IPS-20b (cell line): Measurements from ENCODE around the gene IBA57.
"Not testable (repeated sequence)": the region's sequence is repeated elsewhere in the genome, so short reads cannot be mapped to it uniquely, and the experiment has no call there.

Experiments
- H3K27ac ChIP-seq: one replicate; pipeline ENCODE4 v1.5.1; 2013; ENCODE audit warnings: low read length
- H3K27me3 ChIP-seq: 2 replicates; pipeline ENCODE4 v1.6.1; 2013; ENCODE audit warnings: mild to moderate bottlenecking, low read length, inconsistent platforms; ENCODE audit not compliant: insufficient read depth
- H3K36me3 ChIP-seq: 2 replicates; pipeline ENCODE4 v1.6.1; 2013; ENCODE audit warnings: low read depth, mild to moderate bottlenecking, inconsistent platforms, low read length, moderate library complexity; ENCODE audit not compliant: insufficient read depth
- H3K4me1 ChIP-seq: 2 replicates; pipeline ENCODE4 v1.6.1; 2013; ENCODE audit warnings: mild to moderate bottlenecking, control low read depth, inconsistent platforms, low read length, moderate library complexity; ENCODE audit not compliant: insufficient read depth
- H3K4me3 ChIP-seq: 2 replicates; pipeline ENCODE4 v1.5.1; 2013; ENCODE audit warnings: mild to moderate bottlenecking, low read length, inconsistent platforms
- H3K9ac ChIP-seq: 2 replicates; pipeline ENCODE4 v1.6.1; 2013; ENCODE audit warnings: low read depth, mild to moderate bottlenecking, inconsistent platforms, low read length, moderate library complexity
- H3K9me3 ChIP-seq: 2 replicates; pipeline ENCODE4 v1.6.1; 2013; ENCODE audit warnings: mild to moderate bottlenecking, low read depth, low read length, inconsistent platforms; ENCODE audit not compliant: insufficient read depth

IBA57 gene

DNA sequence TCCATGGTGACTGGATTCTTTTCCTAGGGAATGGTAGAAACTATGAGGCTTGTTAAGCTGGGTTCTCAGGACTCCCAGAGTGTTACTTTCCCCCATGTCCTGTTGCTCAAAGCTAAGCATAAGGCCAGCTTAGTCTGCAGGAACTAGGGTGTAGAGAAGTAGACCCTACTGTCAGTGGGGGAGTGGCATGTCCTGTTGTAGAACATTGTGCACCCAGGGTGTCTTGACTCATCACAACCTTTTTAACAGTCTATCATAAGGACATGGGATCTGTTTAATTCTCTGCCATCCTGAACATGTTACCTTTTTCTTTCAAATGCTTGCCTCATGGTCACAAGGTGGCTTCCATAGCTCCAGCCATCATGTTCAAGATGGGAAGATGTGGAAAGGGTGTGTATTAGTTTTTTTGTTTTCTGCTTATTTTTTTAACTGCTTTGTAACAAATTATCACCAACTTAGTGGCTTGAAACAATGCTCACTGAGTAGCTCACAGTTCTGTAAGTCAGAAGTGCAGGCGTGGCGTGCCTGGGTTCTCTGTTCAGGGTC, 59.6 kb downstream of the IBA57 start:
- Histone ChIP-seq H3K4me1 (no peaks in the 10 kb centered on the region), H3K9me3 (no peaks in the 10 kb centered on the region), H3K9ac (no peak overlapping the region), H3K27ac (no peak overlapping the region), H3K27me3 (no peaks in the 10 kb centered on the region), H3K36me3 (peaks cover 59% of the 10 kb centered on the region), H3K4me3 (no peak overlapping the region)

DNA sequence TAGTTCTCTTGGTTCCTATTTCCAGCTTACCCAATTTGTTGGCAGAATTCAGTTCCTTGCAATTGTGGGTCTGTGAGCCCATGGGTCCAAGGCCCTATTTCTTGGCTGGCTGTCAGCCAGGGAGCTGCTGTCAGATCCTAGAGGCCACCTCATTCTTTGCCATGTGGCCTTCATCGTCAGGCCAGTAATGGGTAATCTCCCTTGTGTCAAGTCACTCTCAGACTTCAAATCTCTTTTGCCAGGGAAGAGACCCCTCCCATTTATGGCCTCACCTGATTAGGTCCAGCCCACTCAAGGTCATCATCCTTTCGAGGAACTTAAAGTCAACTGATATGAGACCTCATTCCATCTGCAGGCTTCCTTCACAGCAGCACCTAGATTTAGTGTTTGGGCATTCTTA, 60.1 kb downstream of the IBA57 start:
- peaks cover 59% of the 10 kb centered on the region for H3K36me3 ChIP-seq

DNA sequence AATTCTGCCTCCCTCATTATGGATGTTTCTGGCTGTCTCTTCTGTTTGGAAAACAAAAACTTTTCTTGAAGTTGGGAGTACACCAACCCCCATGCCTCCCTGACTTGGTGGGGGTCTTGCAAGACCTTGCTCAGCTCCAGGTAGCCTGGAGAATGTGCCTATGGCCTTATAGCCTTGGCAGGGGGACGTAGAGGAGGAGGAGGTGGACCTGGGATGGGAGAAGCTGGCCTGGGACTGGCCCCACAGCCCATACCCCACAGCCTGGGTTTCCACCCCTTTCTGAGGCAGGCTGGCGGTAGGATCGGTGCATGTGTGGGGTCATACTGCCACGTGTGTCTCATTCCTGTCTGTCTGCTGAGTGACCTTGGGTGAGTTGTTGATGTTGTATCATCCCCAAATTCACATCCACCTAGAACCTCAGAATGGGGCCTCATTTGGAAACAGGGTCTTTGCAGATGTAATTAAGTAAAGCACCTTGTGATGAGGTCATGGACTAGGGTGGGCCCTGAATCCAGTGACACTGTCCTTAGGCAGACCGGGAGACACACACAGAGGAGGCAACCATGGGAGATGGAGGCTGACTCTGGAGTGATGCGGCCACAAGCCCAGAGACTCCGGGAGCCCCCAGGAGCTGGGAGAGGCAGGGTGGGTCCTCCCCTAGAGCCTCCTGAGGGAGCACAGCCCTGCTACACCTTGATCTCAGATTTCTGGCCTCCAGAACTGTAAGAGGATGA, 60.7 kb downstream of the IBA57 start:
- H3K27ac ChIP-seq, result no peak overlapping the region

More for the DNA sequence above, 60.1 kb downstream of the IBA57 start:
- no peak overlapping the region for H3K4me3 ChIP-seq
- no peaks in the 10 kb centered on the region for H3K27me3 ChIP-seq
- no peaks in the 10 kb centered on the region for H3K4me1 ChIP-seq
- H3K9ac ChIP-seq, result no peak overlapping the region
- no peak overlapping the region for H3K27ac ChIP-seq
- no peaks in the 10 kb centered on the region for H3K9me3 ChIP-seq

DNA sequence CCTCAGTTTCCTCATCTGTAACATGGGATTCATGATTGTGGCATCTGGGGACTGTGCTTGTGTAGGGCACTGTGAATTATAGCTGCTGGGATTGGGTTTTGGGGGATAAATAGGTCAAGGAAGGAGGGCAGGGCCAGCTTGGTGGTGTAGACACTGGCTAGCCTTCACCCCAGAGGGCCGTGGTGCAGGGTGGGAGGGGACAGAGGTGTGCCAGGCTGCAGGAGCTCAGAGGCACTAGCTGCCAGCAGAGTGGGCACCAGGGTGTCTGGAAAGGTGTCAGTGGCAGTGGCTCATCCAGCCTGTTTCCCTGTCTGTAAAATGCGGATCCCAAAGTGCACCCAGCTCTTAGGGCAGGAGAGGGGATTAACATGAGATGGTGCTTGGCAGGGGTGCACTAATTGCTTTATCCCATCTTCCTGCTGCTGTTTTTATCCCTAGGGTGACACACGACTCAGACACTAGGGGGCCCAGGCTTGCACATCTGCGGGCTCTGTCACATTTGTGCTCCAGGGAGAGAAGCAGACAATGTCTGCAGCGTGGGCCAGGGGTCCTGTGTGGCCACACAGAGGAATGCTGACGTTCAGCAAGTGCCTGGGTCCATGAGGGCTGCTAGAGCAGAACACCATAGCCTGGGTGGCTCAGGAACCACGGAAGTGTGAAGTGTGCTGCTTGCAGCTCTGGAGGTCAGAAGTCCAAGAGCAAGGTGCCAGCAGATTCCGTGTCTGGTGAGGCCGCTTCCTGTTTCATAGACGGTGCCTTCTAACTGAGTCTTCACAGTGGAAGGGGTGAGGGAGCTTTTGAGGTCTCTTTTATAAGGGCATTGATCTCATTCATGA, 61.6 kb downstream of the IBA57 start:
- H3K27ac ChIP-seq, result no peak overlapping the region
- no peaks in the 10 kb centered on the region for H3K9me3 ChIP-seq
- no peaks in the 10 kb centered on the region for H3K27me3 ChIP-seq
- no peak overlapping the region for H3K4me3 ChIP-seq
- no peaks in the 10 kb centered on the region for H3K4me1 ChIP-seq
- no peak overlapping the region for H3K9ac ChIP-seq
- H3K36me3 ChIP-seq, result peaks cover 70% of the 10 kb centered on the region

More for the DNA sequence above, 60.7 kb downstream of the IBA57 start:
- no peak overlapping the region for H3K4me3 ChIP-seq
- no peaks in the 10 kb centered on the region for H3K4me1 ChIP-seq
- peaks cover 62% of the 10 kb centered on the region for H3K36me3 ChIP-seq
- no peaks in the 10 kb centered on the region for H3K9me3 ChIP-seq
- no peak overlapping the region for H3K9ac ChIP-seq
- H3K27me3 ChIP-seq, result no peaks in the 10 kb centered on the region

DNA sequence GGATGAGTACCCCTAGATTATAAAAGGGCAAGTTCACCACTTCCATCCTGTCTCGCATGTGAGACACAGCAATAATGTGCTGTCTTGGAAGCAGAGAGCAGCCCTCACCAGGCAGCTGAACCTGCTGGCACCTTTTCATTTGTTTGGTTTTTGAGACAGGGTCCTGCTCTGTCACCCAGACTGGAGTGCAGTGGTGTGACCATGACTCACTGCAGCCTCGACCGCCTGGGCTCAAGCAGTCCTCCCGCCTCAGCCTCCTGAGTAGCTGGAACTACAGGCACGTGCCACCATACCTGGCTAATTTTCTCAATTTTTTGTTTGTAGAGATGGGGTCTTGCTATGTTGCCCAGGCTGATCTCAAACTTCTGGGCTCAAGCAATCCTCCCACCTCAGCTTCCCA, 62.5 kb downstream of the IBA57 start:
- not testable (repeated sequence) for H3K27me3 ChIP-seq, H3K27ac ChIP-seq, H3K4me1 ChIP-seq, H3K9ac ChIP-seq, H3K9me3 ChIP-seq, H3K4me3 ChIP-seq
- H3K36me3 ChIP-seq, result peaks cover 79% of the 10 kb centered on the region

DNA sequence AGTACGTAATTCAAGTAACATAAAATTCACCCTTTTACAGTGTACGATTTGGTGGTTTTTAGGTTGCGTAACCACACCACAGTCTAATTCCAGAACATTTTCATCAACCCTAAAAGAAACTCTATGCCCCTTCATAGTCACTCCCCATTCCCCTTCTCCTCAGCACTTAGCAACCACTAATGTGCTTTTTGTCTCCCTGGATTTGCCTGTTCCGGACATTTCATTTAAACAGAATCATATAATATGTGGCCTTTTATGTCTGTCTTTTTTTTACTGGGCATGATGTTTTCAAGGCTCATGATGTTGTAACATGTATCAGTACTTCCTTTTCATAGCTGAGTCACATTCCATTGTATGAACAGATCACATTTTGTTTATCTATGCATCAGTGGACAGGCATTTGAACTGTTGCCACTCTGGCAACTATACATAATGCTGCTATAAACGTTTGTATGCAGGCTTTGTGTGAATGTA, 63.0 kb downstream of the IBA57 start:
- Histone ChIP-seq H3K4me3 (no peak overlapping the region), H3K9ac (no peak overlapping the region), H3K27me3 (no peaks in the 10 kb centered on the region), H3K9me3 (no peaks in the 10 kb centered on the region), H3K27ac (no peak overlapping the region), H3K4me1 (no peaks in the 10 kb centered on the region), H3K36me3 (peaks cover 79% of the 10 kb centered on the region)

DNA sequence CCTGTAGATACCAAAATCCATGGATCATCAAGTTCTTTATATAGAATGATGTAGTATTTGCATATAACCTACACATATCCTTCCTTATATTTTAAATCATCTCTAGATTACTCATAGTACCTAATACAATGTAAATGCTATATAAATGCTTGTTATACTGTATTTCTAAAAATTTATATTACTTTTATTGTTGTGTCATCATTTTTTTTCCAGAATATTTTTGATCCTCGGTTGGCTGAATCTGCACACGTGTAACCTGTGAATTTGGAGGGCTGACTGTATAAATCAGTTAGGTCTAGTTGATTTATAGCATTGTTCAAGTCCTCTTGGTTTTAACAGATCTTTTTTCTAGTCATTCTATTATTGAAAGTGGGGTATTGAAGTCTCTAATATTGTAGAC, 65.6 kb downstream of the IBA57 start:
- Histone ChIP-seq H3K27ac (no peak overlapping the region), H3K36me3 (peaks cover 64% of the 10 kb centered on the region), H3K4me3 (no peak overlapping the region), H3K4me1 (no peaks in the 10 kb centered on the region), H3K9ac (no peak overlapping the region), H3K9me3 (no peaks in the 10 kb centered on the region), H3K27me3 (no peaks in the 10 kb centered on the region)
